Activated naive CD4-positive, alpha-beta T cell treated with anti-CD3 and anti-CD28 coated beads, Interleukin-2, amount 50 U/mL, for 24 hours (primary cell): ENCODE measurements around the gene MAST1.

Source experiments
- H3K27ac Mint-ChIP-seq: one replicate; pipeline ENCODE4 v1.8.0; 2021; ENCODE audit warnings: mild to moderate bottlenecking, mixed read lengths
- H3K27me3 Mint-ChIP-seq: one replicate; pipeline ENCODE4 v1.8.0; 2021; ENCODE audit warnings: mixed read lengths
- H3K36me3 Mint-ChIP-seq: one replicate; pipeline ENCODE4 v1.8.0; 2021; ENCODE audit warnings: mixed read lengths
- H3K4me1 Mint-ChIP-seq: one replicate; pipeline ENCODE4 v1.8.0; 2021; ENCODE audit warnings: mixed read lengths
- H3K4me3 Mint-ChIP-seq: one replicate; pipeline ENCODE4 v1.8.0; 2021; ENCODE audit warnings: mild to moderate bottlenecking, mixed read lengths
- H3K9me3 Mint-ChIP-seq: one replicate; pipeline ENCODE4 v1.8.0; 2021; ENCODE audit warnings: mixed read lengths

MAST1 gene

GRCh38 chr19:12838182-12838885 lies at the start of gene MAST1:
MAST1 (plus strand) TSS chr19:12838515; CDS start chr19:12838573, 58 bp downstream.
- Mint-ChIP-seq H3K4me1 (peaks cover 42% of the 10 kb centered on the region), H3K27me3 (peaks cover 62% of the 10 kb centered on the region), H3K36me3 (no peaks in the 10 kb centered on the region), H3K27ac (peak within 1 kb of the TSS; percentile 79), H3K9me3 (no peaks in the 10 kb centered on the region), H3K4me3 (peak within 1 kb of the TSS; percentile 77)

GRCh38 chr19:12788682-12789097 lies 49.6 kb upstream of the MAST1 start:
- Mint-ChIP-seq H3K27ac (peak overlapping the region; percentile 83), H3K36me3 (peaks cover 2% of the 10 kb centered on the region), H3K9me3 (no peaks in the 10 kb centered on the region), H3K4me3 (peak overlapping the region; percentile 74), H3K4me1 (peaks cover 17% of the 10 kb centered on the region), H3K27me3 (no peaks in the 10 kb centered on the region)

- no peaks in the 10 kb centered on the region for H3K27me3 Mint-ChIP-seq
- H3K27ac Mint-ChIP-seq, result peak overlapping the region; percentile 83
- H3K4me1 Mint-ChIP-seq, result peaks cover 20% of the 10 kb centered on the region
- peaks cover 2% of the 10 kb centered on the region for H3K36me3 Mint-ChIP-seq
- H3K9me3 Mint-ChIP-seq, result no peaks in the 10 kb centered on the region
- H3K4me3 Mint-ChIP-seq, result peak overlapping the region; percentile 74
These were observed 49.0 kb upstream of the MAST1 start for GRCh38 chr19:12789098-12789903.

- no peaks in the 10 kb centered on the region for H3K27me3 Mint-ChIP-seq
- H3K4me3 Mint-ChIP-seq, result peak overlapping the region; percentile 95
- peaks cover 27% of the 10 kb centered on the region for H3K4me1 Mint-ChIP-seq
- H3K9me3 Mint-ChIP-seq, result no peaks in the 10 kb centered on the region
- H3K27ac Mint-ChIP-seq, result peak overlapping the region; percentile 95
- peaks cover 2% of the 10 kb centered on the region for H3K36me3 Mint-ChIP-seq
These were observed 48.3 kb upstream of the MAST1 start for GRCh38 chr19:12789904-12790619.

- peaks cover 30% of the 10 kb centered on the region for H3K4me1 Mint-ChIP-seq
These were observed 47.5 kb upstream of the MAST1 start for GRCh38 chr19:12790628-12791344.

GRCh38 chr19:12791345-12792050 lies 46.8 kb upstream of the MAST1 start, which contains the start of gene JUNB:
JUNB (plus strand) TSS chr19:12791486; CDS start chr19:12791772, 286 bp downstream.
- H3K27ac Mint-ChIP-seq, result peak within 1 kb of the TSS; percentile 95
- H3K9me3 Mint-ChIP-seq, result no peaks in the 10 kb centered on the region
- peaks cover 2% of the 10 kb centered on the region for H3K36me3 Mint-ChIP-seq
- H3K4me1 Mint-ChIP-seq, result peaks cover 37% of the 10 kb centered on the region
- no peaks in the 10 kb centered on the region for H3K27me3 Mint-ChIP-seq
- H3K4me3 Mint-ChIP-seq, result peak within 1 kb of the TSS; percentile 95

More at GRCh38 chr19:12790628-12791344, 47.5 kb upstream of the MAST1 start:
- peak overlapping the region; percentile 95 for H3K4me3 Mint-ChIP-seq
- peak overlapping the region; percentile 95 for H3K27ac Mint-ChIP-seq
- no peaks in the 10 kb centered on the region for H3K9me3 Mint-ChIP-seq
- no peaks in the 10 kb centered on the region for H3K27me3 Mint-ChIP-seq
- H3K36me3 Mint-ChIP-seq, result peaks cover 2% of the 10 kb centered on the region

- H3K4me3 Mint-ChIP-seq, result peak overlapping the region; percentile 95
- peaks cover 2% of the 10 kb centered on the region for H3K36me3 Mint-ChIP-seq
- no peaks in the 10 kb centered on the region for H3K9me3 Mint-ChIP-seq
These were observed 46.1 kb upstream of the MAST1 start for GRCh38 chr19:12792051-12792852.

GRCh38 chr19:12792853-12793289 lies 45.4 kb upstream of the MAST1 start:
- peak overlapping the region; percentile 98 for H3K27ac Mint-ChIP-seq
- H3K4me3 Mint-ChIP-seq, result peak overlapping the region; percentile 95
- H3K4me1 Mint-ChIP-seq, result peaks cover 38% of the 10 kb centered on the region
- no peaks in the 10 kb centered on the region for H3K27me3 Mint-ChIP-seq
- H3K36me3 Mint-ChIP-seq, result peaks cover 2% of the 10 kb centered on the region
- no peaks in the 10 kb centered on the region for H3K9me3 Mint-ChIP-seq

More at GRCh38 chr19:12792051-12792852, 46.1 kb upstream of the MAST1 start:
- Mint-ChIP-seq H3K27ac (peak overlapping the region; percentile 87), H3K4me1 (peaks cover 38% of the 10 kb centered on the region), H3K27me3 (no peaks in the 10 kb centered on the region)

GRCh38 chr19:12793290-12794195 lies 44.8 kb upstream of the MAST1 start:
- Mint-ChIP-seq H3K36me3 (peaks cover 2% of the 10 kb centered on the region), H3K4me3 (peak overlapping the region; percentile 95), H3K9me3 (no peaks in the 10 kb centered on the region), H3K27ac (peak overlapping the region; percentile 98), H3K27me3 (no peaks in the 10 kb centered on the region), H3K4me1 (peaks cover 38% of the 10 kb centered on the region)

DNA sequence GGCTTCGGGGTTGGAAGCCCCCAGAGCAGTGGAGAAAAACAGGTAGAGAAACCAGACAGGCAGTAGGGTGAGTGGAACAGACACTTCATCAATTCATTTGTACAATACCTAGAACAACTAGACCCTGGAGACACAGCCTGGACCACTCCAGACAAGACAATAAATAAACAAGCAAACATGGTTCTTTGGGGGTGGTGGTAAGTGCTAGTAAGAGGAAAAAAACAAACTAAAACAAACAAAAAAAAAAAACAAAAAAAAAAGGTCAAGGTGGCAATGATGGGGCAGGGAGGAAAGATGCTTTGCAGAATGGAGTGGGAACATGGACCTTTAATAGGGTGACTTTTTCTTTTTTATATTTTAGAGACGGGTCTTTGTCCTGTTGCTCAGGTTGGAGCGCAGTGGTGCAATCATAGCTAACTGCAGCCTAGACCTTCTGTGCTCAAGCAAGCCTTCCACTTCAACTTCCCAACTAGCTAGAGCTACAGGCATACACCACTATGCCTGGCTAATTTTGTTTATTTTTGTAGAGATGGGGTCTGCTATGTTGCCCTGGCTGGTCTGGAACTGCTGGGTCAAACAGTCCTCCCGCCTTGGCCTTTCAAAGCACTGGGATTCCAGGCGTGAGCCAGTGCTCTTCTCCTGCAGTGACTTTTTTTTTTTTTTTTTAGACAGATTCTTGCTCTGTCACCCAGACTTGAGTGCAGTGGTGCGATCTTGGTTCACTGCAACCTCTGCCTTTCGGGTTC lies 43.9 kb upstream of the MAST1 start:
- no peaks in the 10 kb centered on the region for H3K9me3 Mint-ChIP-seq
- H3K27me3 Mint-ChIP-seq, result no peaks in the 10 kb centered on the region
- H3K27ac Mint-ChIP-seq, result peak overlapping the region; percentile 89
- peaks cover 2% of the 10 kb centered on the region for H3K36me3 Mint-ChIP-seq
- peak overlapping the region; percentile 83 for H3K4me3 Mint-ChIP-seq
- peaks cover 31% of the 10 kb centered on the region for H3K4me1 Mint-ChIP-seq

DNA sequence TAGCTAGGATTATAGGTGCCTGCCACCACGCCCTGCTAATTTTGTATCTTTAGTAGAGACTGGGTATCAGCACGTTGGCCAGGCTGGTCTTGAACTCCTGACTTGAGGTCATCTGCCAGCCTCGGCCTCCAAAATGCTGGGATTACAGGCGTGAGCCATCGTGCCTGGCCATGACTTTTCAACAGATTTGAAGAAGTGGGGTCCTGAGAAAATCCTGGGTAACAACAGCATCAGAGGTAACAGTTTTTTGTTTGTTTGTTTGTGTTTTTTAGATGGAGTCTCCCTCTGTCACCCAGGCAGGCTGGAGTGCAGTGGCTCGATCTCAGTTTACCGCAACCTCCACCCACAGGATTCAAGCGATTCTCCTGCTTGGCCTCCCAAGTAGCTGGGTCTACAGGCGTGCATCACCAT lies 43.3 kb upstream of the MAST1 start:
- Mint-ChIP-seq H3K9me3 (no peaks in the 10 kb centered on the region), H3K27me3 (no peaks in the 10 kb centered on the region), H3K36me3 (peaks cover 2% of the 10 kb centered on the region), H3K4me1 (peaks cover 36% of the 10 kb centered on the region), H3K4me3 (peak overlapping the region; percentile 83), H3K27ac (no peak overlapping the region)
